ENCODE data around the gene ASIC2. TPM values are rescaled to one million over a fixed set of nuclear protein-coding genes. Genes with fewer than 3 reads are reported as not detected.

Gene ASIC2
- total and polyA plus RNA-seq, 2 experiments from 2014 or later = 0.52 to 2.8 TPM

- no peak for TF ChIP-seq CREB1 (CRISPR knock-in tag; IDR thresholded peaks at IDR 0.05; ENCODE audit: low read depth)
- no peak for TF ChIP-seq EZH2 (IDR thresholded peaks at IDR 0.05; ENCODE audit: low read depth, unreplicated experiment)
- no peak for TF ChIP-seq JUNB (IDR thresholded peaks at IDR 0.05; ENCODE audit: unreplicated experiment)
- TF ChIP-seq EZH2phosphoT487 (IDR thresholded peaks at IDR 0.05; ENCODE audit: unreplicated experiment) = no peak
- no peak for TF ChIP-seq STAT1 (IDR thresholded peaks at IDR 0.05; ENCODE audit: unreplicated experiment)
- TF ChIP-seq NANOG (IDR thresholded peaks at IDR 0.05; ENCODE audit: borderline replicate concordance) = no peak
- TF ChIP-seq ZNF331 (CRISPR knock-in tag; IDR thresholded peaks at IDR 0.05; ENCODE audit: low read depth) = no peak
- no peak for TF ChIP-seq REST (IDR thresholded peaks at IDR 0.05; ENCODE audit: unreplicated experiment)
These were observed 242.4 kb downstream of the ASIC2 start (continued) for GRCh38 chr17:33050611-33051140.

GRCh38 chr17:33049781-33050414 is 243.2 kb downstream of the ASIC2 start:
- no peaks in the 10 kb centered on the region for H3K36me3 ChIP-seq (ENCODE audit: insufficient read depth)
- Mint-ChIP-seq H3K9me3 (no peaks in the 10 kb centered on the region), H3K27ac (no peak overlapping the region), H3K4me3 (no peak overlapping the region), H3K4me1 (peaks cover 2% of the 10 kb centered on the region; the same call in 1 of the 3 replicates), H3K27me3 (ENCODE audit: insufficient read depth, low read depth, poor library complexity) (peaks cover 2% of the 10 kb centered on the region), H3K36me3 (ENCODE audit: low read depth) (no peaks in the 10 kb centered on the region)
- TF ChIP-seq CTCF (conservative IDR thresholded peaks at IDR 0.05; ENCODE audit: low read depth in 2 of 2) (peak; percentile 84 to 92), CREB1 (CRISPR knock-in tag; IDR thresholded peaks at IDR 0.05; ENCODE audit: low read depth) (no peak)
- H3K4me3 ChIP-seq = no peak overlapping the region
- no peak overlapping the region for H3K4me2 ChIP-seq
- no peak overlapping the region for H2AFZ ChIP-seq
- no peaks in the 10 kb centered on the region for H3F3A ChIP-seq (replicated peaks; ENCODE audit: low read depth)
- H4K20me1 ChIP-seq (replicated peaks; ENCODE audit: insufficient read depth) = no peaks in the 10 kb centered on the region; the same call in 1 of the 2 replicates
- no peaks in the 10 kb centered on the region for H3K4me1 ChIP-seq (ENCODE audit: insufficient read depth)
- DNase-seq (ENCODE audit: low spot score) = peak; percentile 78
- no peaks in the 10 kb centered on the region for H3K79me2 ChIP-seq (replicated peaks; ENCODE audit: insufficient read depth)
- no peak overlapping the region for H3K27ac ChIP-seq (ENCODE audit: low read depth)
- no peaks in the 10 kb centered on the region for H3K27me3 ChIP-seq (ENCODE audit: insufficient read depth)
- no peaks in the 10 kb centered on the region for H3K9me2 ChIP-seq (ENCODE audit: insufficient read depth)
- peak; percentile 91 for ATAC-seq
